Karpas-422 (cell line): ENCODE data around the gene GBP3. TPM values are rescaled to one million over a fixed set of nuclear protein-coding genes. Genes with fewer than 3 reads are reported as not detected.
"Not testable (repeated sequence)": the region's sequence is repeated elsewhere in the genome, so short reads cannot be mapped to it uniquely, and the experiment has no call there.

Experiments
- DNase-seq: peaks from one replicate; pipeline ENCODE4 v3.0.0-alpha.2; 2015
- H2AFZ ChIP-seq: fragments of 200-600 bp; sonication (generic); 2 replicates; pipeline ENCODE4 v1.6.1; 2014; ENCODE audit warnings: antibody characterized with exemption, low read length, mixed read lengths
- H3K27ac ChIP-seq: fragments of 200-600 bp; sonication (generic); 2 replicates; pipeline ENCODE4 v1.5.1; 2014; ENCODE audit warnings: mild to moderate bottlenecking, low read length, moderate library complexity
- H3K27me3 ChIP-seq: fragments of 200-600 bp; sonication (generic); 2 replicates; pipeline ENCODE4 v1.6.1; 2014; ENCODE audit warnings: low read length, mixed read lengths
- H3K36me3 ChIP-seq: fragments of 200-600 bp; sonication (generic); 2 replicates; pipeline ENCODE4 v1.6.1; 2014; ENCODE audit warnings: low read length, mixed read lengths; ENCODE audit not compliant: insufficient read depth
- H3K4me1 ChIP-seq: fragments of 200-600 bp; sonication (generic); 2 replicates; pipeline ENCODE4 v1.6.1; 2014; ENCODE audit warnings: mild to moderate bottlenecking, low read length, mixed read lengths
- H3K4me2 ChIP-seq: fragments of 200-600 bp; sonication (generic); 2 replicates; pipeline ENCODE4 v1.6.1; 2014; ENCODE audit warnings: low read length, low read depth, mild to moderate bottlenecking; ENCODE audit not compliant: poor library complexity, severe bottlenecking
- H3K4me3 ChIP-seq: fragments of 200-600 bp; sonication (generic); 2 replicates; pipeline ENCODE4 v1.5.1; 2014; ENCODE audit warnings: mild to moderate bottlenecking, antibody characterized with exemption, low read length, mixed read lengths
- H3K79me2 ChIP-seq: fragments of 200-600 bp; sonication (generic); 2 replicates; pipeline ENCODE4 v1.6.1; 2014; ENCODE audit warnings: mild to moderate bottlenecking, low read length, mixed read lengths
- H3K9ac ChIP-seq: fragments of 200-600 bp; sonication (generic); 2 replicates; pipeline ENCODE4 v1.6.0; 2014; ENCODE audit warnings: low read length
- H3K9me2 ChIP-seq: fragments of 200-600 bp; sonication (generic), shearing (Covaris generic); replicated peaks from 2 replicates; pipeline ENCODE4 v1.6.0; 2014; ENCODE audit warnings: mild to moderate bottlenecking, low read length, moderate library complexity; ENCODE audit not compliant: insufficient read depth
- H3K9me3 ChIP-seq: fragments of 300-700, 200-600 bp; sonication (generic); 2 replicates; pipeline ENCODE4 v1.6.1; 2014; ENCODE audit warnings: low read length, mixed read lengths
- H4K20me1 ChIP-seq: fragments of 200-600 bp; sonication (generic); 2 replicates; pipeline ENCODE4 v1.6.1; 2014; ENCODE audit warnings: mild to moderate bottlenecking, antibody characterized with exemption, low read length, low read depth; ENCODE audit not compliant: insufficient read depth
- total RNA-seq: library from RNA; depleted of rRNA; stranded (reverse); fragments of >200 nt; shearing (Covaris generic); gene quantifications from 2 replicates; pipeline ENCODE4 v1.2.3, GENCODE V29; 2014; ENCODE audit warnings: low replicate concordance

The GBP3 gene
- total RNA-seq, 1 experiment from 2014 or later = 3.2 TPM

GRCh38 chr1:89025928-89026327 is 3.3 kb upstream of the GBP3 start:
- no peaks in the 10 kb centered on the region for H3K79me2 ChIP-seq
- no peaks in the 10 kb centered on the region for H3K9me3 ChIP-seq
- H3K27ac ChIP-seq = no peak overlapping the region
- no peaks in the 10 kb centered on the region for H3K36me3 ChIP-seq
- H3K4me1 ChIP-seq = peaks cover 10% of the 10 kb centered on the region
- DNase-seq = no peak
- no peak overlapping the region for H3K4me2 ChIP-seq
- no peaks in the 10 kb centered on the region for H3K27me3 ChIP-seq
- H2AFZ ChIP-seq = no peak overlapping the region
- H3K9me2 ChIP-seq = no peaks in the 10 kb centered on the region
- no peak overlapping the region for H3K9ac ChIP-seq
- H4K20me1 ChIP-seq = no peaks in the 10 kb centered on the region
- H3K4me3 ChIP-seq = no peak overlapping the region

DNA sequence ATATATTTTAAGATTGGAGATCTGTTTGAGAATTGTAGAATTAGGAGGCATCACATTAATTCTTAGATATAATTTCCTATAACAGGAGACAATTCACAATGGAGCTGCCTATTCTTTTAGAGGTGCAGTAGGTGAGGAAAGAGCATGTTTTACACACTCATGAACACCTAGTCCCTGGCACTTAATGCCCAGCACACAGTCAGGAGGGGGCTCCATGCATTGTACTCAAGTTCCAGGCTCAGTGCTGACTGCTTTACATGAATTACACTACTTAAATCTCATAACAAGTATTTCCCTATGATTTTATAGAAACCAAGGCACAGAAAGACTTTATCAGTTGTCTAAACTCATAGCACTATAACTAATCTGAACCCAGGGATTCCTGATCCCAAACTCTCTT is 360 bp upstream of the GBP3 start:
- Histone ChIP-seq H3K9ac (no peak overlapping the region), H3K27ac (no peak overlapping the region)

GRCh38 chr1:89018318-89018717 is 4.3 kb downstream of the GBP3 start:
- not testable (repeated sequence) for H3K79me2 ChIP-seq, H3K9me2 ChIP-seq, H3K27ac ChIP-seq, H3K4me2 ChIP-seq, DNase-seq, H3K36me3 ChIP-seq, H3K9ac ChIP-seq, H3K27me3 ChIP-seq, H3K9me3 ChIP-seq, H4K20me1 ChIP-seq, H3K4me3 ChIP-seq, H2AFZ ChIP-seq
- peaks cover 10% of the 10 kb centered on the region for H3K4me1 ChIP-seq

More for the DNA sequence above, 360 bp upstream of the GBP3 start:
- no peaks in the 10 kb centered on the region for H3K79me2 ChIP-seq
- no peak for DNase-seq
- H3K9me2 ChIP-seq = no peaks in the 10 kb centered on the region
- peak overlapping the region; percentile 90 for H2AFZ ChIP-seq
- H3K4me2 ChIP-seq = peak overlapping the region; percentile 48
- no peaks in the 10 kb centered on the region for H3K27me3 ChIP-seq
- H3K36me3 ChIP-seq = no peaks in the 10 kb centered on the region
- H3K9me3 ChIP-seq = no peaks in the 10 kb centered on the region
- peaks cover 10% of the 10 kb centered on the region for H3K4me1 ChIP-seq
- H3K4me3 ChIP-seq = peak overlapping the region; percentile 59; the same call in 1 of the 2 replicates
- no peaks in the 10 kb centered on the region for H4K20me1 ChIP-seq

DNA sequence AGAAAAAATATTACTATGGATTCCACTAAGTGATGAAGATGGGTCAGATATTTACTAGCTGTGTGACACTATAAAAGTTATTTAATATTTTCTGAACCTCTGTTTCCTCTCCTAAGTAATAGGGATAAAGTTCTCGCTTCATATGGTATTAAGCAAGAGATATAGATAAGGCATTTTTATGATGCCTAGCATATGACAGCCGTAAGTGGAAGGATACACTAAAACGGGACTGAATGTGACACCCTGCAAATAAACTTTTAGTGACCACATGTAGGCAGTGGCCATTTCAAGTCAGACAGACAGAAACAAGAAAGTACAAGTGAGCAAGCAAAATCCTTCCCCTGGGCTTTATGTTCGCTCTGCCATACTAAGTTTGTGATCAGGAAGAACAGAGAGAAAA is 14.2 kb downstream of the GBP3 start:
- no peak overlapping the region for H3K4me2 ChIP-seq
- no peak overlapping the region for H3K27ac ChIP-seq
- no peaks in the 10 kb centered on the region for H3K79me2 ChIP-seq
- H3K4me1 ChIP-seq = no peaks in the 10 kb centered on the region
- H3K9me2 ChIP-seq = no peaks in the 10 kb centered on the region
- H3K27me3 ChIP-seq = no peaks in the 10 kb centered on the region
- H3K9ac ChIP-seq = no peak overlapping the region
- no peaks in the 10 kb centered on the region for H4K20me1 ChIP-seq
- no peak overlapping the region for H3K4me3 ChIP-seq
- H3K9me3 ChIP-seq = no peaks in the 10 kb centered on the region
- no peaks in the 10 kb centered on the region for H3K36me3 ChIP-seq
- no peak overlapping the region for H2AFZ ChIP-seq
- DNase-seq = no peak

DNA sequence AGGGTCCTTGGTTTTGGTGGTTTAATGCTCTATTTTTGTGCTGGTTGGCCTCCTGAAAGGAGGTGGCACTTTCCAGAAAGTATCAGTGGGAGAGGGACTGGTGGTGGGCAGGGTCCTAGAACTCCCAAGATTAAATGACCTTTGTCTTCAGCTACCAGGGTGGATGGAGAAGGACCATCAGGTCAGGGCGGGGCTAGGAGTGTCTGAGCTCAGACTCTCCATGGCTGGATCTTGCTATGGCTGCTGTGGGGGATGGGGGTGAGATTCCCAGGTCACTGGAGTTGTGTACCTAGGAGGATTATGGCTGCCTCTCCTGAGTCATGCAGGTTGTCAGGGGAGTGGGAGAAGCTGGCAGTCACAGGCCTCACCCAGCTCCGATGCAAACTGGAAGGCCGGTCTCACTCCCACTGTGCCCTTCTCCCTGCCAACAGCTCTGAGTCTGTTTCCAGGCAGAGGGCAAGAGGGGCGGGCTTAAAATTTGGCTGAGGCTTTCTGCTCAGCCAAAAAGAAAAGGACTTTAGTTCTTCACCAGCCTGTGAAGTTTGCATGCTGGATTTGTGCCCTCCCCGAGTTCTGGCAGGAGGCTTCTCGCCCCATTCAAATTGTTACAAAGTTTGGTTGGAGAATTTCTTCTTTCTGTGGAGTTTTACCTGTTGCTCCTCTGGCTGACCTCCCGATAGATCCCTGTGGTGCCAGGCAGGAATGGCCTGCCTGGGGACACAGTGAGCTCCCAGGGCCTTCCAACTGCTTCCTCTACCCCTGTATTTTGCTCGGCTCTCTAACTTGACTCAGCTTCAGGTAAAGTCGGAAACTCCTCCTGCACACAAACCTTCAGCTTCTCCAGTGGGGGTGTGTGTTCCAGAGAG is 17.1 kb downstream of the GBP3 start:
- Histone ChIP-seq H3K4me1 (no peaks in the 10 kb centered on the region), H3K36me3 (no peaks in the 10 kb centered on the region), H3K4me2 (no peak overlapping the region), H3K9me2 (no peaks in the 10 kb centered on the region), H2AFZ (no peak overlapping the region), H3K79me2 (no peaks in the 10 kb centered on the region), H3K4me3 (no peak overlapping the region), H3K27me3 (no peaks in the 10 kb centered on the region), H4K20me1 (no peaks in the 10 kb centered on the region), H3K9ac (no peak overlapping the region), H3K27ac (no peak overlapping the region), H3K9me3 (no peaks in the 10 kb centered on the region)
- DNase-seq = no peak

GRCh38 chr1:89002176-89002575 is 20.5 kb downstream of the GBP3 start:
- H2AFZ ChIP-seq, H3K4me3 ChIP-seq, H3K4me1 ChIP-seq, H4K20me1 ChIP-seq, H3K9me2 ChIP-seq, H3K4me2 ChIP-seq, H3K27ac ChIP-seq, H3K36me3 ChIP-seq, H3K9ac ChIP-seq, DNase-seq, H3K27me3 ChIP-seq, H3K9me3 ChIP-seq, H3K79me2 ChIP-seq: not testable (repeated sequence)

DNA sequence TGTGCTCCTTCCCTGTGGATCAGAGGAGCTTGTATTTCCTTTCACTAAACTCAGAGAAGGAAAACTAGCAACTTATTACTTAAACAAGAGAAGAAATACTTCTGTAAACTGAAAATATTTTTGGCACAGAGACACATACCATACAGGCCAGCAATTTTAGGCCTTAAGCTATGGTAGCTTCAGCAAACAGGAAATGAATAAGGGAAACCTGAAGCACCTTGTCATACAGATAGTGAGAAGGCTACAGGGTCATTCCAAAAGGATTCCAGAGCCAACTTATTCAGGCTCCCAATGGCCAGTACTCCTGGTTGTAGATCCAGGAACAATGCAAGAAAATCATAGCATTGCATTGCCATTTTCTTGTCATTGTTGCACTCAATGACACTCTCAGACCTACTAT is 21.2 kb downstream of the GBP3 start:
- Histone ChIP-seq H3K27ac (no peak overlapping the region), H3K79me2 (no peaks in the 10 kb centered on the region), H3K27me3 (no peaks in the 10 kb centered on the region), H3K4me1 (no peaks in the 10 kb centered on the region), H3K9me3 (no peaks in the 10 kb centered on the region), H3K9ac (no peak overlapping the region), H3K9me2 (no peaks in the 10 kb centered on the region), H3K4me3 (no peak overlapping the region), H3K4me2 (no peak overlapping the region), H2AFZ (no peak overlapping the region), H4K20me1 (no peaks in the 10 kb centered on the region), H3K36me3 (no peaks in the 10 kb centered on the region)
- no peak for DNase-seq

GRCh38 chr1:88998716-88999115 is 23.9 kb downstream of the GBP3 start:
- H2AFZ ChIP-seq = no peak overlapping the region
- no peaks in the 10 kb centered on the region for H3K27me3 ChIP-seq
- peak; percentile 93 for DNase-seq
- no peaks in the 10 kb centered on the region for H4K20me1 ChIP-seq
- no peaks in the 10 kb centered on the region for H3K9me2 ChIP-seq
- H3K9me3 ChIP-seq = no peaks in the 10 kb centered on the region
- H3K9ac ChIP-seq = no peak overlapping the region
- H3K79me2 ChIP-seq = no peaks in the 10 kb centered on the region
- H3K4me2 ChIP-seq = no peak overlapping the region
- H3K4me1 ChIP-seq = peaks cover 2% of the 10 kb centered on the region
- no peaks in the 10 kb centered on the region for H3K36me3 ChIP-seq
- H3K27ac ChIP-seq = no peak overlapping the region
- no peak overlapping the region for H3K4me3 ChIP-seq
